ENCODE results near the gene LSM2.

Gene LSM2

GRCh38 chr6:31792761-31793171 is 14.0 kb downstream of the LSM2 start:
- DNase-seq (ENCODE audit: low read depth) = no peak
- in situ Hi-C loops (cut with HindIII; ENCODE audit: low sequenced_read_pairs) = no loop called here
- TF ChIP-seq, protein P1, sequence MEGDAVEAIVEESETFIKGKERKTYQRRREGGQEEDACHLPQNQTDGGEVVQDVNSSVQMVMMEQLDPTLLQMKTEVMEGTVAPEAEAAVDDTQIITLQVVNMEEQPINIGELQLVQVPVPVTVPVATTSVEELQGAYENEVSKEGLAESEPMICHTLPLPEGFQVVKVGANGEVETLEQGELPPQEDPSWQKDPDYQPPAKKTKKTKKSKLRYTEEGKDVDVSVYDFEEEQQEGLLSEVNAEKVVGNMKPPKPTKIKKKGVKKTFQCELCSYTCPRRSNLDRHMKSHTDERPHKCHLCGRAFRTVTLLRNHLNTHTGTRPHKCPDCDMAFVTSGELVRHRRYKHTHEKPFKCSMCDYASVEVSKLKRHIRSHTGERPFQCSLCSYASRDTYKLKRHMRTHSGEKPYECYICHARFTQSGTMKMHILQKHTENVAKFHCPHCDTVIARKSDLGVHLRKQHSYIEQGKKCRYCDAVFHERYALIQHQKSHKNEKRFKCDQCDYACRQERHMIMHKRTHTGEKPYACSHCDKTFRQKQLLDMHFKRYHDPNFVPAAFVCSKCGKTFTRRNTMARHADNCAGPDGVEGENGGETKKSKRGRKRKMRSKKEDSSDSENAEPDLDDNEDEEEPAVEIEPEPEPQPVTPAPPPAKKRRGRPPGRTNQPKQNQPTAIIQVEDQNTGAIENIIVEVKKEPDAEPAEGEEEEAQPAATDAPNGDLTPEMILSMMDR (IDR thresholded peaks at IDR 0.05; ENCODE audit: low read depth, low read length, missing control alignments) = no peak
- no peak overlapping the region for H3K4me3 ChIP-seq (ENCODE audit: low read depth, low read length)

- no peak overlapping the region for H3K4me3 ChIP-seq (ENCODE audit: low read depth, low read length)
- in situ Hi-C loops (cut with HindIII; ENCODE audit: low sequenced_read_pairs) = no loop called here
- no peak for DNase-seq (ENCODE audit: low read depth)
- TF ChIP-seq, protein P1 (IDR thresholded peaks at IDR 0.05; ENCODE audit: low read depth, low read length, missing control alignments) = no peak
These were observed 14.7 kb downstream of the LSM2 start for GRCh38 chr6:31792090-31792374.

- no peak for DNase-seq (ENCODE audit: low read depth)
- H3K4me3 ChIP-seq (ENCODE audit: low read depth, low read length) = no peak overlapping the region
- TF ChIP-seq, protein P1 (IDR thresholded peaks at IDR 0.05; ENCODE audit: low read depth, low read length, missing control alignments) = peak; percentile 79
- in situ Hi-C loops (cut with HindIII; ENCODE audit: low sequenced_read_pairs) = no loop called here
These were observed 15.3 kb downstream of the LSM2 start for GRCh38 chr6:31791324-31792089.

GRCh38 chr6:31785475-31785874 is 21.3 kb downstream of the LSM2 start:
- TF ChIP-seq, protein P1 (IDR thresholded peaks at IDR 0.05; ENCODE audit: low read depth, low read length, missing control alignments) = no peak
- H3K4me3 ChIP-seq (ENCODE audit: low read depth, low read length) = no peak overlapping the region
- DNase-seq (ENCODE audit: low read depth) = no peak
- in situ Hi-C loops (cut with HindIII; ENCODE audit: low sequenced_read_pairs) = no loop called here

DNA sequence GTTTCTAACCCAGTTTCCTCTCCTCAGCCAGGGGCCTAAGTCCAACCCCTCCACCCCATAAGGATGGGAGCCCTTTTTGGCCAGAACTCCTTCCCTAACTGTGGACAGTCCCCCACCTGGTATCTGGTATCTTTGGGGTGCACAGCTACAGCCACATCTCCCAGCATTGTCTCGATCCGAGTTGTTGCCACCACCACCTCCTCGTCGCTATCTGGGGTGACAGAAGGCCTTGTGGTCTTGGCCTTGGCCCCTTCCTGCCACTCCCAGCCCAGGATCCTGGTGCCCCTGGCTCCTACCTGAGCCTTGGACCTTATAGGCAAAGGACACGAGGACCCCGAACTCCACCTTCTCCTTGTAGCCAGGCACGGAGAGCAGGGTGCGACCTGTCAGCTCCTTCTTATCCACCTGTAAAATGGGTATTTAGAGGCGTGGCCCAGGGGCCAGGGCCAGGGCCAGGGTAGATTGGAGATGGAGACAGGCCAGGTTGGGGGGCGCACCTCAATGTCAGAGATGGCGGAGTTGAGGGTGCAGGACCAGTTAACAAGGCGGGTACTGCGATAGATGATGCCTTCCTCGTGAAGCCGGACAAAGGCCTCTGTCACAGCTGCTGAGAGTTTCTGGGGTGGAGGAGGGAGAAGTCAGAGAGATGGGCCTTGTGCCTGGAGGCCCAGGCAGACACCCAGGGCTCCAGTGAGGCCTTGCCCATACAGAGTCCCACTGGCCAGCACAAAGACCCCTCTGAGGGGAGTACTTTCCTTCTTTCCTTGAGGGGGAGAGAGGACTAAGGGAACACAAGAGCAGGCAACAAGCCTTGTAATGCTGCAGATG is 22.5 kb downstream of the LSM2 start:
- in situ Hi-C loops (cut with HindIII; ENCODE audit: low sequenced_read_pairs) = no loop called here
- TF ChIP-seq, protein P1 (IDR thresholded peaks at IDR 0.05; ENCODE audit: low read depth, low read length, missing control alignments) = no peak
- H3K4me3 ChIP-seq (ENCODE audit: low read depth, low read length) = no peak overlapping the region
- DNase-seq (ENCODE audit: low read depth) = no peak

DNA sequence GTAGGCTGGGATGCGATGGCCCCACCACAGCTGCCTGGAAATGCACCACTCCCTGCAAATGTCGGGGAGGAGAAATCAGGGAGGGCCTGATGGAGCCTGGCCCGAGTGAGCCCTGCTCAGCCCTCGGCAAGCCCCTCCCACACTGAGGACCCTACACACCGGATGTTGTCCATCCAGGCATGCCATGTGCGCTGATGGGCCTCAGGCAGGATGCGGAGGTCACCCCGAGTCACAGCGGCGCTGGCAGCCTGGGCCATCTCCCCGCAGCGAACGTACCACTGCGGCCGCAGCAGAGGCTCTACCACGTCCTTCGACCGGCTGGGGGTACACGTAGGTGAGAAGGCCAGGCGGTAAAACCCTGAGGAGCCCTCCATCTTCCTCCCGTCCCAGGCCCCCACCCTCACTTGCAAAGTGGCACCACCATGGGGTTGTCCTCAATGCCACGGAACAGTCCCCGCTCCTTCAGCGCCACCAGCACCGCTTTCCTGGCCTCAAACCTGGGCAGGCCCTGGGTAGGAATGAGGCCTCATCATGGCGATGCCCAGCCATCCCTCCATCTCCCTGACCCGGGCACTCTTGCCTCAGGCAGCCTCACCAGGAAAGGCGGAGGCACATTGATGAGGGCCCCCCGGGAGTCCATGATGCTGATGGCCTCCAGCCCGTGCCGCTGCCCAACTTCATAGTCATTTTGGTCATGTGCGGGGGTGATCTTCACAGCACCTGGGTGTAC is 24.5 kb downstream of the LSM2 start:
- in situ Hi-C loops (cut with HindIII; ENCODE audit: low sequenced_read_pairs) = no loop called here
- no peak for DNase-seq (ENCODE audit: low read depth)
- no peak overlapping the region for H3K4me3 ChIP-seq (ENCODE audit: low read depth, low read length)

More for the DNA sequence above, 24.5 kb downstream of the LSM2 start:
- TF ChIP-seq, protein P1 (IDR thresholded peaks at IDR 0.05; ENCODE audit: low read depth, low read length, missing control alignments) = no peak

Data from astrocyte of the cerebellum (primary cell).